Cardiac muscle cell (in vitro differentiated cells and primary cell): ENCODE measurements around the gene STK17A. TPM values are rescaled to one million over a fixed set of nuclear protein-coding genes. Genes with fewer than 3 reads are reported as not detected.

Source experiments
- DNase-seq, 2 donors: peaks; one replicate each; pipeline versions ENCODE4 v3.0.0 to v3.0.0-alpha.2; 2010 to 2017; ENCODE audit warnings: low read depth in 1 of 2, low spot score in 1 of 2
- H3K27ac ChIP-seq: fragments of 200-600 bp; sonication (generic); 2 replicates; pipeline ENCODE4 v1.5.1; 2016
- H3K27me3 ChIP-seq: fragments of 200-600 bp; sonication (generic); 2 replicates; pipeline ENCODE4 v1.6.0; 2016; ENCODE audit warnings: control low read depth
- H3K36me3 ChIP-seq: fragments of 200-600 bp; sonication (generic); 2 replicates; pipeline ENCODE4 v1.5.1; 2016; ENCODE audit warnings: control low read depth
- H3K4me1 ChIP-seq: fragments of 200-600 bp; sonication (generic); 2 replicates; pipeline ENCODE4 v1.8.1; 2017; ENCODE audit warnings: low read depth, mild to moderate bottlenecking, mixed run types
- H3K4me3 ChIP-seq: fragments of 200-600 bp; sonication (generic); 2 replicates; pipeline ENCODE4 v1.5.1; 2016; ENCODE audit warnings: mild to moderate bottlenecking
- H3K9me3 ChIP-seq: fragments of 200-600 bp; sonication (generic); 2 replicates; pipeline ENCODE4 v1.5.1; 2017; ENCODE audit warnings: low read depth, mild to moderate bottlenecking, control low read depth
- polyA plus RNA-seq: library from polyadenylated mRNA; unstranded; fragments of >200 nt; fragmentation: Nextera tagmentation; extraction: Ambion mirVana; gene quantifications from 2 replicates; pipeline ENCODE4 v1.2.1, GENCODE V29; 2016
- total RNA-seq: library from RNA; depleted of rRNA; stranded (reverse); fragments of >200 nt; gene quantifications from 2 replicates; pipeline ENCODE4 v1.2.3, GENCODE V29; 2016
- TF ChIP-seq, protein P1 (sequence below): IDR thresholded peaks from 2 replicates; pipeline ENCODE4 v1.5.1; 2012; ENCODE audit warnings: low read depth, mild to moderate bottlenecking, low read length

STK17A gene
- total and polyA plus RNA-seq, 2 experiments from 2014 or later = 18.0 to 30.4 TPM

DNA sequence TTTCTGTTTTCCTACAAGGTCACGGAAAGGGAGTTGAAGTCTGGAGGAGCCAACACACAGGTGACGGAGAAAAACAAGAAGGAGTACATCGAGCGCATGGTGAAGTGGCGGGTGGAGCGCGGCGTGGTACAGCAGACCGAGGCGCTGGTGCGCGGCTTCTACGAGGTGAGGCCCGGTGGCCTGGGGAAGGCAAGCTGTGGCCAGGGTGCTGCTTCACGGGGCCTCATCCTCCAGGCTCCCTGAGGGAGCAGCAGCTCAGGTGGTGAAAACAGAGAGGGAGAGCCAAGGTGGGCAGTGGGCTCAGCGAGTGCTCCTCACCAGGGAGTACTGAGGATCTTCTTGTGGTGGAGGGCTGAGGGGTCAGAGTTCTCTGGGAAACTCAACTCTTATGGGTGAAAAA, 32.5 kb upstream of the STK17A start:
- Histone ChIP-seq H3K4me3 (no peak overlapping the region), H3K27me3 (no peaks in the 10 kb centered on the region), H3K36me3 (no peaks in the 10 kb centered on the region), H3K27ac (no peak overlapping the region), H3K9me3 (no peaks in the 10 kb centered on the region), H3K4me1 (no peaks in the 10 kb centered on the region)
- no peak for DNase-seq
- TF ChIP-seq, protein P1, sequence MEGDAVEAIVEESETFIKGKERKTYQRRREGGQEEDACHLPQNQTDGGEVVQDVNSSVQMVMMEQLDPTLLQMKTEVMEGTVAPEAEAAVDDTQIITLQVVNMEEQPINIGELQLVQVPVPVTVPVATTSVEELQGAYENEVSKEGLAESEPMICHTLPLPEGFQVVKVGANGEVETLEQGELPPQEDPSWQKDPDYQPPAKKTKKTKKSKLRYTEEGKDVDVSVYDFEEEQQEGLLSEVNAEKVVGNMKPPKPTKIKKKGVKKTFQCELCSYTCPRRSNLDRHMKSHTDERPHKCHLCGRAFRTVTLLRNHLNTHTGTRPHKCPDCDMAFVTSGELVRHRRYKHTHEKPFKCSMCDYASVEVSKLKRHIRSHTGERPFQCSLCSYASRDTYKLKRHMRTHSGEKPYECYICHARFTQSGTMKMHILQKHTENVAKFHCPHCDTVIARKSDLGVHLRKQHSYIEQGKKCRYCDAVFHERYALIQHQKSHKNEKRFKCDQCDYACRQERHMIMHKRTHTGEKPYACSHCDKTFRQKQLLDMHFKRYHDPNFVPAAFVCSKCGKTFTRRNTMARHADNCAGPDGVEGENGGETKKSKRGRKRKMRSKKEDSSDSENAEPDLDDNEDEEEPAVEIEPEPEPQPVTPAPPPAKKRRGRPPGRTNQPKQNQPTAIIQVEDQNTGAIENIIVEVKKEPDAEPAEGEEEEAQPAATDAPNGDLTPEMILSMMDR = no peak

DNA sequence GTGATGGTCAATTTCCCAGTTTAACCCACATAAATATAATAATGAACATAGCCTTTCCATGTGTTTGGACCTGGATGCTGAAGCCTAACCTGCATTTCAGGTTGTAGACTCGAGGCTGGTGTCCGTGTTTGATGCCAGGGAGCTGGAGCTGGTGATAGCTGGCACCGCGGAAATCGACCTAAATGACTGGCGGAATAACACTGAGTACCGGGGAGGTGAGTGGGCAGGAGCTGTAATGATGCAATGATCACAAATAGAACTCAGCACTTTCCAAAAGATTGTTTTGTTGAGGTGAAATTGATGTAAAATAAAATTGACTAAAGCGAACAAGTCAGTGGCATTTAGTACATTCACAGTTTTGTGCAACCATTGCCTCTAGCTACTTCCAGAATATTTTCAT, 30.8 kb upstream of the STK17A start:
- Histone ChIP-seq H3K4me3 (no peak overlapping the region), H3K27me3 (no peaks in the 10 kb centered on the region), H3K27ac (no peak overlapping the region), H3K36me3 (no peaks in the 10 kb centered on the region), H3K4me1 (no peaks in the 10 kb centered on the region), H3K9me3 (no peaks in the 10 kb centered on the region)
- TF ChIP-seq, protein P1 = no peak
- DNase-seq = no peak

DNA sequence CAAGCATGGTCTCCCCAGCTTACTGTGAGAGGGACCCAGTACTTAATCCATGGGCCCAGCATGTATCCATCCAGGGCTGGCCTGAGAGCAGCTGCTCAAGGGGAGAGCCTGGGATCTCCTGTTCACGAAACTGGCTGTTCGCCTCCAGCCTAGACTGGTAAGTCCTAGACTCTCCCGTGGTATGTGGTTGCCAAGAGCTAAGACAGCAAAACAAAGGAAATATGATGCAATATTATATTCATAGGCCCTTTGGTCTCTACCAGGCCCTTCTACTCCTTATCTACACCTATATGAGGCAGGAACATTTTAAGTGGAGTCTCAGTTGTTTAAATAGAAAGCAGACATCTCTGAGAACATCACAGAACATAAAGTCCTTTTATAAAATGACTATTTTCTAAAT, 28.9 kb upstream of the STK17A start:
- TF ChIP-seq, protein P1 = no peak
- no peaks in the 10 kb centered on the region for H3K36me3 ChIP-seq
- DNase-seq = peak in 1 of 2 donors; percentile 88
- H3K4me3 ChIP-seq = no peak overlapping the region
- no peaks in the 10 kb centered on the region for H3K27me3 ChIP-seq
- no peak overlapping the region for H3K27ac ChIP-seq
- no peaks in the 10 kb centered on the region for H3K4me1 ChIP-seq
- H3K9me3 ChIP-seq = no peaks in the 10 kb centered on the region

DNA sequence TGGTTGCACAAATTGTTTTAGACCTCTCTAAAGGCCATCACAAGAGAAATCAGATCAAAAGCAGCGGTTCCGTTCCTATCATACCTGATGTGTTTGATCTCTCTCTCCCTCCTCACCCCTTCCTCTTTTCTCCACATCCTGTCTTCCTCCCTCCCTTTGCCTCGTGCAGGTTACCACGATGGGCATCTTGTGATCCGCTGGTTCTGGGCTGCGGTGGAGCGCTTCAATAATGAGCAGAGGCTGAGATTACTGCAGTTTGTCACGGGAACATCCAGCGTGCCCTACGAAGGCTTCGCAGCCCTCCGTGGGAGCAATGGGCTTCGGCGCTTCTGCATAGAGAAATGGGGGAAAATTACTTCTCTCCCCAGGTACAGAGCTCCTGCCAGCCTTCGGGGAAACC, 28.5 kb upstream of the STK17A start:
- no peaks in the 10 kb centered on the region for H3K4me1 ChIP-seq
- H3K27ac ChIP-seq = no peak overlapping the region
- H3K4me3 ChIP-seq = no peak overlapping the region
- no peak for DNase-seq
- no peaks in the 10 kb centered on the region for H3K27me3 ChIP-seq
- TF ChIP-seq, protein P1 = no peak
- H3K36me3 ChIP-seq = no peaks in the 10 kb centered on the region
- no peaks in the 10 kb centered on the region for H3K9me3 ChIP-seq

DNA sequence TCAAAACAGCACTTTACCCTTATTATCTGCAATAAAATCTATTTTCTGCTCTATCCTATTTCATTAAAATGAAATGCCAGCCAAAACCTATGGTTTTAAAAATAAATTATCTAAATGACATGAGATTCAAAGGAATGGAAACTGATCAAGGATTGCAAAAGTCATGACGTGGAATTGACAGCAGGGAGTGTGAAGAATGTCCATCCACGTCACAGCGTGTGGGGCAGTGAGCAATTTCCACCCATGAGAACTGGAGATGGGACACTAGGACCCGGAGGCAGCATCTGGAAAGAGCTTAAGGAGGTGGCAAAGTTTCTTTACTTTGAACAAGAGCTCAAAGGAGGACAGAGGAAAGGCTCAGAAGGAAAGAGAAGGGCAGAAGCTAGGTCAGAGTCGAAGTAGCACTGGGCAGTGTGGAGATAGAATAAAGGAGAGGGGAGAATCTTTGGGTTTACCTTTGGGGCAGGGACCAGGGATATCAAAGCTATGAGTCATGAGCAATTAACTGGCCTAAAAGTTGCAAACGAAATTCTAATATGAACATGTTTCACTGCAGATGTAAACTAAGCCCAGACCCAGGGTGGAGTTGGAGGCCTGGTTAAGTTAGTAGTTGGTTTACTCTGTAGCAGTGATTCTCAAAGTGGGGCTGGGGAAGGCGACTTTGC, 24.9 kb upstream of the STK17A start:
- Histone ChIP-seq H3K36me3 (no peaks in the 10 kb centered on the region), H3K4me3 (no peak overlapping the region), H3K9me3 (no peaks in the 10 kb centered on the region), H3K27ac (no peak overlapping the region), H3K4me1 (no peaks in the 10 kb centered on the region), H3K27me3 (no peaks in the 10 kb centered on the region)
- no peak for DNase-seq
- TF ChIP-seq, protein P1 = no peak
